ENCODE results near the gene CHD6.

The CHD6 gene

DNA sequence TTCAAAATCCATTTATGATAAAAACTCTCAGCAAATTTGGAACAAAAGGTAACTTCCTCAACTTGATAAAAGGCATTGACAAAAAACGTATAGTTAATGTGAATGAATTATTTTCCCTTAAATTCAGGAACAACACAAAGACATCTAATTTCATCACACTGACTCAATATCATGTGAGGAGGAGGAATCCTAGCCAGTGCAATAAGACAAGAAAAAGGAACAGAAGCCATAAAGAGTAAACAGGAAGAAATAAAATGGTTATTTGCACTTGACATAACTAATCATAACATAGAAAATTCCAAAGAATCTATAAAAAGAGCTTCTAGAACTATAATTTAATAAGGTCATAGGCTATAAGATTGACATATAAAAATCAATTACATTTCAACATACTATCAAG, 31.4 kb downstream of the CHD6 start:
- no peak for TF ChIP-seq ZNF274 (IDR thresholded peaks at IDR 0.05; ENCODE audit: low read depth, low read length)
- no peak overlapping the region for H3K4me3 ChIP-seq (ENCODE audit: low read length)

DNA sequence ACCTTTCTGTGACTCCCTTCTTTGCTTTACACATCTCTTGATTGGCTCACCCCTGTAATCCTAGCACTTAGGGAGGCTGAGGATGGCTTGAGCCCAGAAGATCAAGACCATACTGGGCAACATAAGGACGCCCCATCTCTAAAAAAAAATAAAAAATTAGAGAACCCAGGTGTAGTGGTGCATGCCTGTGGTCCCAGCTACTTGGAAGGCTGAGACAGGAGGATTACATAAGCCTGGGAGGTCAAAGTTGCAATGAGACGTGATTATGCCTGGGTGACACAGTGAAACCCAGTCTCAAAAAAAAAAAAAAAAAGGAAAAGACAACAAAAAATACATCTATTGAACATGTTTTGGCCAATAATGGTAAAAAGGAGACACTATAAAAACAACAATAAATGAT, 37.8 kb downstream of the CHD6 start:
- TF ChIP-seq ZNF274 (IDR thresholded peaks at IDR 0.05; ENCODE audit: low read depth, low read length): no peak
- no peak overlapping the region for H3K4me3 ChIP-seq (ENCODE audit: low read length)

DNA sequence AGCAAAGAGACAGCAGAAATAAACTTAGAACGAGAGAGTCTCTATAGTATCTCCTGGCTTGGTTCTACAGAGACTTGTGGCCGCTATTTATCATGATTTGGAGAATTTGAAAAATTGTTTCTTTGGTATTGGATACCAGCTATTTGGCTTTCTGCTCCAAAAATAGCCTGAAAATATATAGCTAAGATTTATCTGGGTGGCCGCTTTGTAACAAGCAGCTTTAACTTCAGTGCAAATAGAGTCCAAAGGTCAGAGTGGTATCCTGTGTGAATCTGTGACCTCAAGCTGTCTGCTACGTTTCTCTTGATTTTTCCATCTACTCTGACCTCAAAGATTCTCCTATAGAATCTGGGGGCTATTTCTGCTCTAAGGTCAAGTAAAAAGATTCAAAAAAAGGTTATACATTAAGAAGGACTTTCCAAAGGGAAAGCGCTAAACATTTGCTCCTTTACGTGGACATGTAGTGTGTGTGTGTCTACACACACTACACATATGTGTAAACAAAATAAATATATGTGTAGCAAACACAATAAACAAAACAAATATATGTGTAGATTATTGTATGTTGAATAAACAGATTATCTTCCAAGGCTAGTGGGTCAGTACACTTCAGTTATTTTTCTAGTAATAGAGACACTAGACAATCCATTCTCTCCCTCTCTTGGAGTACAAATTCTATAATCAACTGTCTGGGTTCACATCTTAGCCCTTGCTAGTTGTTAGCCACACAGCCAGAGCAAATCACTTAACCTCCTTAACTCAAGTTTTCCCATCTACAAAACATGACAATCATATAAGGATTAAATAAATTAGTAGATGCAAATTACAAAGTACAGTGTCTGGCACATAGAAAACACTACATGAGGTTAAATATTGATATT, 40.8 kb downstream of the CHD6 start:
- no peak for TF ChIP-seq ZNF274 (IDR thresholded peaks at IDR 0.05; ENCODE audit: low read depth, low read length)
- H3K4me3 ChIP-seq (ENCODE audit: low read length): no peak overlapping the region

DNA sequence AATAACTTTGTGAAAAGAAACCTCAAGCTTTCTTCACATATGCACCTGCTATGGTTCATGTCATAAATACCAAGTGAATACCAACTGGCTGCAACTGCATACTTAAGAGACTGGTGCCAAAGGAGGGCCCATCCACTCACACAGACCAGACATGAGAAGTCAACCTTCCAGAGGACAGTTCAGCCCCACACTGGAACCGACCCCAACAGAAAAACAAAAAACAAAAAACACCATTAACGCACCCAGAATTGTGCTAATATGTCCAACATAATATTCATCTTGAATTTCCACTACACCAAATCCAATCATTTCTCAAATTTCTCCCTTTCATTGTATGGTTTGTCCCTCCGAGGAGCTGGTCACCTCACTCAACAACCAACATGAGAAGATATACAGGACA, 42.8 kb downstream of the CHD6 start:
- TF ChIP-seq ZNF274 (IDR thresholded peaks at IDR 0.05; ENCODE audit: low read depth, low read length): no peak
- H3K4me3 ChIP-seq (ENCODE audit: low read length): no peak overlapping the region

DNA sequence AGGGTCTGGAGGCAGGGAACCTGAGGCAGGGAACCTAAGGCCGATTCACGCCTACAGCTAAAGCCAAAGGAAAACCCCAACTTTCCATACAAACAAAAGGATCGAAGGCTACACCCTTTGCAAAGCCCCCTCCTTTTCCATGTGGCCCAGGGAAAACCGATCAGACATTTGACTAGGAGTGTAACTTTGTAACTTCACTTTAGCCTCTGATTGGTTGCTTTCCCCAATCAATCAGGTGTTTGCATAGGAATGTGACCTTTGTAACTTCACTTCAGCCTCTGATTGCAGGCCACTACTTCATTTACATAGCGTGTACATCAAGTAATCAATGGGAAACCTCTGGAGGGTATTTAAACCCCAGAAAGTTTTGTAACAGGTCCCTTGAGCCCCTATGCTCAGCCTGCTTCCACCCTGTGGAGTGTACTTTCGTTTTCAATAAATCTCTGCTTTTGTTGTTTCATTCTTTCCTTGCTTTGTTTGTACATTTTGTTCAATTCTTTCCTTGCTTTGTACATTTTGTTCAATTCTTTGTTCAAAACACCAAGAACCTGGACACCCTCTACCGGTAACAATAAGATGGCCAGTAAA, 43.3 kb downstream of the CHD6 start:
- no peak for TF ChIP-seq ZNF274 (IDR thresholded peaks at IDR 0.05; ENCODE audit: low read depth, low read length)
- no peak overlapping the region for H3K4me3 ChIP-seq (ENCODE audit: low read length)

DNA sequence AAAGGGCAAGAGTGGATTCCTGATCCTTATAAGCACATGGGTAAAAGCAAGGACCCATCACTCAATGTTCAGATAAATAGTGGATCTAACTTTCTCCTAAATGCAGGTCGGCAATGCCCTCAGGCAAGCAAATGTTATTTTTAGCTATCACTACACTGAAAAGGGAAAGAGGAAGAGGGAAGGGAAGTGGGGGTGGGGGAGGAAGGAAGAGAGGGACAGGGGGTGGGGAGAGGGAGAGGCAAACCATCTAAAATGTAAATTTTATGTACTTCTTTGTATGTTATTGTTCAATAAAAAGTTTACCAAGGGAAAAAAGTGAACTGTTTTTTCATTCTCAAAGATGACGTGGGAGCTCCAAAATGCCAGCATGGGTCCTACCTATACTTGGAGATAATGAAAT, 44.2 kb downstream of the CHD6 start:
- TF ChIP-seq ZNF274 (IDR thresholded peaks at IDR 0.05; ENCODE audit: low read depth, low read length): no peak
- H3K4me3 ChIP-seq (ENCODE audit: low read length): no peak overlapping the region

DNA sequence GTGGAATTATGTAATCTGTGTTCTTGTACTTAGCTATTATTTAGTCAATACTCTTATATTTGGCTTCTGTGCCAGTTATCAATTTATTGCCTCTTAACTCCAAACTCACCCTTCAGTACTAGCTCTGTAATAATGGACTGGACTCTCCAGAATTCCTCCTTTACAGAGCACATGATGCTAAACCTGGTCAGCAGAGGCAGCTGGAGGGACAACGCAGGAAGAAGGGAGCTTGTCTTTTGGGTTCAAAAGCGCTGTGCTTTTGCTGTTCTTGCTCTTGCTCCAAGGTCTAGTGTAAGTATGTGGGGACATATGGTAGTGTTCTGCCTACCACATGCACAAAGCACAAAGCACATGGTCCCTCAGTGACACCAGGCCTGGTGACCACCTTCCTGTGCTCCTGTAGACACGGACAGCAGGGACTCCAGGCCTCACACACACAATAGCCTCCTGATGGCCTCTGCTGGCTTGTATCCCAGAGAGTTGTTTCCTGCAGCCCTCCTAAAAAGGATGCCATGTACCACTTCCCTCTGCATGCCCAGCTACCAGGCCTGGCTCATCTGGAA, 46.1 kb downstream of the CHD6 start:
- TF ChIP-seq ZNF274 (IDR thresholded peaks at IDR 0.05; ENCODE audit: low read depth, low read length): no peak

DNA sequence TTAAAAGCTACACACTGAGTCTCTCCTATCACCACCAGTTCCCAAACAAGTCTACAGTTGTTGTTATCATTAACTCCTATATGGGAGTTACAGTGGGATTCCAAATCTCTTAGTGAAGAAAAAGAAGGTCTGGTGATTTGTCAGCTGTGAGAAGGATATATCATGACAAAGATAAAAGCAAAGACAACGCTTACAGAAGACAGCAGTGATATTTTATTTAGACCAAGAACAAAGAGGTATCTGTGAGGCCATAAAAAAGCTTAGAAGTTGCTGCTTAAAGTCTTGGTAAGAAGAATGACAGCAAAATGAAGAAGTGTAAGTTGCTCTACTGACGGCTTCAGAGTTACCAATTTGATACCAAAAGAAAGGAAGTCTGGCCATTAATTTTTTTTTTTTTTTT, 47.2 kb downstream of the CHD6 start:
- TF ChIP-seq ZNF274 (IDR thresholded peaks at IDR 0.05; ENCODE audit: low read depth, low read length): no peak

More for the DNA sequence above, 46.1 kb downstream of the CHD6 start:
- no peak overlapping the region for H3K4me3 ChIP-seq (ENCODE audit: low read length)

DNA sequence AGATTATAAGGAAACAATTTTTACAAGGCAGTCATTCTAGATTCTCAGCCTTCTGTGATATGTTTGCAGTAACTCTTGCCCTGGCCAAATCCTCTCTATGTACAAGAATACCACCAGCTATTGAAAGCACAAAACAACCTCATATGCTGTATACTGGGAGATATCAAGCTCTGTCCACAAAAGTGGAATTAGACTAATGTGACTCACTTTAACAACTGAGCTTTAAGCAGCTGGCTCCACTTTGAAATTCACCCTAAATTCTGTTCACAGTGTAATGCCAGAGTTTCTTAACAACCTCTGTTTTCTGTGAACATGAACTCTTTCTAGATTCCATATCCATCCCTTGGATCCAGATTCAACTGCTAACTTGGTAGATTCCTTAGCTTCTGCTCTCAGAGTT, 47.6 kb downstream of the CHD6 start:
- H3K4me3 ChIP-seq (ENCODE audit: low read length): no peak overlapping the region
- TF ChIP-seq ZNF274 (IDR thresholded peaks at IDR 0.05; ENCODE audit: low read depth, low read length): no peak

More for the DNA sequence above, 47.2 kb downstream of the CHD6 start:
- H3K4me3 ChIP-seq (ENCODE audit: low read length): no peak overlapping the region

DNA sequence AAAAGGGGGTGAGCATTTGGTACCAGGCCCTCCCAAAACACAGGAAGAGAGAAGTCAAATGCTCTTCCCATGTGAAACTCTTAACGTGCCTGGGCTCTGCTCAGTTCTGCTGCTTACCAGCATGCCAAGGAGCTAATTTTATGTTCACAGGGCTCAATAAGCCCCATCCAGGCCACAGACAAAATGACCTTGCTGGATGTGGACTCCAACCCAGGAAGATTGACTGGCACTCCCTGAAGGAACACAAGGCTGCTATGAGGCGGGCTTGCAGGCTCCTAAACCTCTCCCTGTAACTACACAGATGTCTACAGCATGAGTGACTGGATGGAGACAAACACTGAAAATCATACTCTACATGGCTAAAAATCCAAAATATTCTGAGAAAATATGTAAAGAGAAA, 50.6 kb downstream of the CHD6 start:
- no peak overlapping the region for H3K4me3 ChIP-seq (ENCODE audit: low read length)
- no peak for TF ChIP-seq ZNF274 (IDR thresholded peaks at IDR 0.05; ENCODE audit: low read depth, low read length)

DNA sequence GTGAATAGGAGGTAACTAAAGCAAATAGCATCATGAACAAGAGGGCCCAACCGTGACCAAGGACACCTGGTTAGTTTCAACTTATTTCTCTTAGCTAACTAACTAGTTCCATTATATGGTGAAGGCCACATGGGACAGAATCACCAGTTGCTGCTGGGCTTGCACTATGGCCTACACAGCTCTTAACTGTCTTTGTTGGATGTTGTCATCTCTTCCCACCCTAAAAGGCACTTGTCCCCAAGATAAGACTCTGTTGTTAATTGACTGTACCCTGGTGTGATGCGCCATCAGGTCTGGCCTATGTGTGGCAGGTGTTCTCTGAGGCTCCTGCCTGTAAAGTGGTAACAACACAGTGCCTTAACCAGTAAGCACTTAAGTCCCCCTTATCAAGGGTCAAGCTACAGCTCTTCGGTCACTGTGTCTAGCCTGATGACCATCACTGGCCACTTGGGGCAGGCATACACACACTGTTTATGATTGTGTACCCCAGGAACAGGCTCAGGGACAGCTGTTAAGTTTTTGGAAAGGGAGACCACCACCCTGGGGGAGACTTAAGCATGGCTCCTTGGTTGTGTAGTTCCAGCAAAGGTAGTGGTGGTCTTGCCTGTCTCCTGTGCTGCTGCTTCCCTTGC, 51.2 kb downstream of the CHD6 start:
- no peak overlapping the region for H3K4me3 ChIP-seq (ENCODE audit: low read length)
- no peak for TF ChIP-seq ZNF274 (IDR thresholded peaks at IDR 0.05; ENCODE audit: low read depth, low read length)

DNA sequence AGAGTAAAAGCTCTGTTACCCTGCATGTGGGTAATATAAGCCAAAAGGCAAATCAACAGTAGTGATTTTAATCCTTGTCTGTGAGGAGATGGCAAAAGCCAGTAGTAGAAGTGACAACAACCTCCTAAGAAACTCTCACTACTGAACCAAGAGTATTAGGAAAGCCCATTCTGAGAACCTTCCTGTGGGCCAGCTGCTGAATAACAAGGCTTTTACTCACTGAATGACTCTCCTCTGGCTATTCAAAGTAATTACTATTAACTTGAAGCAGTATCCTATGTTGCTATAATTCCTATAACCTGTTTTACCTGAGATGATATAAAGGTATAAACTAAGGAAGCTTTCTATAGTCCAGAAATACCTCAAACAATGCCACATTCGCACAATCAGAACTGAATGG, 55.1 kb downstream of the CHD6 start:
- H3K4me3 ChIP-seq (ENCODE audit: low read length): no peak overlapping the region
- no peak for TF ChIP-seq ZNF274 (IDR thresholded peaks at IDR 0.05; ENCODE audit: low read depth, low read length)

DNA sequence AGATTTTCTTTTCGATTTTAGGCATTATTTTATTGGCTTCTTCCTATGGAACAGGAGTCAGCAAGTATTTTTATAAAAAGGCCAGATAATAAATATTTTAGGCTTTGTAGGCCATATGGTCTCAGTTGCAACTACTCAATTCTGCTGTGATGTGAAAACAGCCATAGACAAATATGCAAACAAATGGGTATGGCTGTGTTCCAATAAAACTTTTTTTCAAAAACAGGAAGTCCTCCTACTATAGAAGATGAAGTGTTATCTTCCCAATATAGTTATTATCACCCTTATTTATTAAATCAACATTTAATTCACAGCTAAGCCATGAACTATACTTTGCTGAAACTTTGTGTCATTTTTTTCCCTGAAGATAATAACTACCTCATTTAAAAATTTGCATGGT, 57.2 kb downstream of the CHD6 start:
- H3K4me3 ChIP-seq (ENCODE audit: low read length): no peak overlapping the region
- TF ChIP-seq ZNF274 (IDR thresholded peaks at IDR 0.05; ENCODE audit: low read depth, low read length): no peak

DNA sequence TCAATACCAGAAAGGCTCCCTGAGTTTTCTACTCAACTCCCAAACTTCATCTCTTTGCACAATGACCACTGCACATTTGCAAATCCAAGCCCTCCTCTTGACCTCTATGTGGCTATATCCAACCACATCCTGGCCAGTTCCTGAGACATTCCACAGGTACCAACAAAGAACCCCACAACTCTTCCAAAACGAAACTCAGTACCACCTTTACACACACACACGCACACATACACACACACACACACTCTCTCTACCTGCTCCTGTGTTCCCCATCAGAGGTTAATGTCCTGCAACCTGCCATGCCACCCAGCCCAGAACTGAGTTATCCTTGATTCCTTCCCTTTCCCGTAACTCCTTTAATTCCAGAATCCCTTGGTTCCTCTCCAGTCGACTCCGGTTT, 58.5 kb downstream of the CHD6 start:
- H3K4me3 ChIP-seq (ENCODE audit: low read length): no peak overlapping the region
- no peak for TF ChIP-seq ZNF274 (IDR thresholded peaks at IDR 0.05; ENCODE audit: low read depth, low read length)

Data from GM08714 (cell line).